ENCODE data around the gene DUS1L.

DUS1L gene

DNA sequence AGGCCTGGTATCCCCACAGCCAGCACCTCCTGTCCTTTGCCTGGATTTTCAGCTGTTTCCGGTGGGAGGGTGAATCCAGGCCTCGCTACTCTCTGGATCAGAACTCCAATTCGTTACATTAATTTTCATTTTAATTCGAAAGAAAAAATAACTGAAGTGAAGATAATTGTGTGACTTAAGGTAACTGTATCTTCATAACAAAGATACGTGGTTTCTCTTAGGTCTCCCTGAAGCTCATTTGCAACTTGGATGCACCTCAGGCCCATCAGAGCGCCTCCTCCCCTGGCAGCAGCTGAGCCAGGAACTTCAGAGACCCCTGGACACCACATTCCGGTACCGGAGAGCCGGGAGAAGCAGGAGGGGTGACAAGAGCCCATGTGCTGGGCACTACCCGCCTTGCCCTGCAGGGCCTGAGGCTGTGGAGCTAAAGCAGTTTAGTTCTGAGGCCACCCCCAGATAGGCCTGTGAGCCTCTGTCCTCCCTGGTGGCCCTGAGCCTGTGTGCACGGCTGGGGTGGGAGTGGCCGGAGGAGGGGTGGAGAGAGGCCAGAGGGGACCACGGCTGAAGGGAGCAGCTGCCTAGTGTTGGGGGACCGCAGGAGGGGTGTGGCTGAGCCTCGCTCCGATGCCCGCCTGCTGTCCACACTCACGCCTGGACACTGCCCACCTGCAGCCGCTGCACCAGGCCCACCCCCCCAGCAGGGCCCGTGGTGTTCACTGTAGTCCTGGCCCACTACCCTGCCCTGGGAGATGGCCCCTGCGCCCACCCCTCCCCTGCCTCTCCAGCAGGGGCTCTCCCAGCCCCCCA, 11.4 kb upstream of the DUS1L start:
- H3K4me3 ChIP-seq (ENCODE audit: low read depth, low read length), result no peak overlapping the region
- no peak for TF ChIP-seq CTCF (IDR thresholded peaks at IDR 0.05; ENCODE audit: low read depth, low read length)

- H3K4me3 ChIP-seq (ENCODE audit: low read depth, low read length), result no peak overlapping the region
- no peak for TF ChIP-seq CTCF (IDR thresholded peaks at IDR 0.05; ENCODE audit: low read depth, low read length)
These were observed 10.6 kb upstream of the DUS1L start for GRCh38 chr17:82076018-82076784.

DNA sequence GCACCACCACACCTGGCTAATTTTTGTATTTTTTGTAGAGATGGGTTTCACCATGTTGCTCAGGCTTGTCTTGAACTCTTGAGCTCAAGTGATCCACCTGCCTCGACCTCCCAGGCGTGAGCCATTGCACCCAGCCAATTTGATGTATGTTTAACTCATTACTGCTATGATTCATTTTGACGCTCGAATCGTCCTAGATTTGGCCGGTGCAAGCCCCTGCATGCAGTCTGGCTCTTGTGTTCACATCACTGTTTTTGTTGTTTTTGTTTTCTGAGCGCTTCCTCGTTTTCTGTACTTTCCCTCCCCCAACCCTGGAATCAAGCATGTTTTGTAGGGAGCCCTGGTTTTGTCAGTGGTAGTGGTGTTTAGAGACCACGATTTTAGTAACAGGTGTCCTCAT, 7.8 kb upstream of the DUS1L start:
- no peak overlapping the region for H3K4me3 ChIP-seq (ENCODE audit: low read depth, low read length)
- TF ChIP-seq CTCF (IDR thresholded peaks at IDR 0.05; ENCODE audit: low read depth, low read length), result no peak

DNA sequence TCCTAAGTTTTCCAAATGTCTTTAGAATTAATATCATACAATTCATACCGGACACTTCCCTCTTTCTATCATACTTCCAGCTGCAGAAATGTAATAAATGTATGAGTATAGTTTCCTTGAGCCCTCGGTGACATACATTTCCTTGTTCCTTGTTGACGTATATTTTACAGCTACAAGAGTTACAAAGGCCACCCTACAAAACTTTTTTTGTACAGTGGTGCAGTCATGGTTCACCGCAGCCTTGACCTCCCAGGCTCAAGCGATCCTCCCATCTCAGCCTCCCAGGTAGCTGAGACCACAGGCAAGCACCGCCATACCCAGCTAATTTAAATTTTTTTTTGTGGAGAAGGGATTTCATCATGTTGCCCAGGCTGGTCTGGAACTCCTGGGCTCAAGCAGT, 7.2 kb upstream of the DUS1L start:
- H3K4me3 ChIP-seq (ENCODE audit: low read depth, low read length), result no peak overlapping the region
- no peak for TF ChIP-seq CTCF (IDR thresholded peaks at IDR 0.05; ENCODE audit: low read depth, low read length)

GRCh38 chr17:82070611-82071010, 5.0 kb upstream of the DUS1L start:
- no peak for TF ChIP-seq CTCF (IDR thresholded peaks at IDR 0.05; ENCODE audit: low read depth, low read length)
- no peak overlapping the region for H3K4me3 ChIP-seq (ENCODE audit: low read depth, low read length)

DNA sequence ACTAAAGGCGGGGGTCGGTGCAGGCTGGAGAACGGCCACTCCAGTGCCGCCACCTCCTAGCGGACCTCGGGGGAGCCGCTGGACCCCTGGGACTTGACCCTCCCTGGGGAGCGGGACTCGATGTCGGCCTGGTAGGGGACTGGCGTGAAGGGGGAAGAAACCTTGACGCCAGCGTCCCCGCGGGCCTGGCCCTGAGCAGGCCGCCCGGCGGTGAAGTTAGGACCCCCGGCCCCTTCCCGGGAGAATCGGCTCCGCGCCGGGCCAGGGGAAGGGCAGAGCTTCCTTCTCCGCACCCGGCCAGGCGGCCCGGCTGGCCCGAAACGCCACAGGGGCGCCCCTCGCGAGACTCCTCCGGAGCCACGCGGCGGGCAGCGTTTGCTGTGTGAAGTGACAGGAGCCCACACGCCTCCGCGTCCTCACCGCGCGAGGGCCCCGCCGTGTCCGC, 389 bp downstream of the DUS1L start:
- H3K4me3 ChIP-seq (ENCODE audit: low read depth, low read length), result peak overlapping the region; percentile 85
- no peak for TF ChIP-seq CTCF (IDR thresholded peaks at IDR 0.05; ENCODE audit: low read depth, low read length)

All from WI38 (cell line).